Parathyroid adenoma (tissue), 2 donors: ENCODE data around the gene CMTM2.
A peak's percentile ranks its signal among the peaks of the same experiment; 100 is the strongest.

Source experiments
- H2AFZ ChIP-seq: fragments of 300-600 bp; sonication (generic); one replicate; pipeline ENCODE4 v1.7.0; 2017; ENCODE audit warnings: antibody characterized with exemption, mild to moderate bottlenecking
- H3K27ac ChIP-seq: fragments of 300-600 bp; sonication (generic); one replicate; pipeline ENCODE4 v1.7.0; 2017
- H3K27me3 ChIP-seq: fragments of 300-600 bp; sonication (generic); one replicate; pipeline ENCODE4 v1.7.0; 2017; ENCODE audit warnings: low read length; ENCODE audit not compliant: control insufficient read depth, insufficient read depth
- H3K36me3 ChIP-seq: fragments of 300-600 bp; sonication (generic); one replicate; pipeline ENCODE4 v1.7.0; 2017; ENCODE audit warnings: low read length; ENCODE audit not compliant: control insufficient read depth, insufficient read depth
- H3K4me1 ChIP-seq: fragments of 300-600 bp; sonication (generic); one replicate; pipeline ENCODE4 v1.7.0; 2017; ENCODE audit warnings: control low read depth
- H3K4me2 ChIP-seq: fragments of 300-600 bp; sonication (generic); one replicate; pipeline ENCODE4 v1.7.0; 2017; ENCODE audit warnings: low read length
- H3K4me3 ChIP-seq: fragments of 300-600 bp; sonication (generic); one replicate; pipeline ENCODE4 v1.7.0; 2017; ENCODE audit warnings: low read depth, low read length
- H3K79me2 ChIP-seq: fragments of 300-600 bp; sonication (generic); one replicate; pipeline ENCODE4 v1.7.0; 2017; ENCODE audit warnings: control low read depth
- H3K9ac ChIP-seq: fragments of 300-600 bp; sonication (generic); one replicate; pipeline ENCODE4 v1.7.0; 2017; ENCODE audit warnings: mild to moderate bottlenecking
- H3K9me3 ChIP-seq: fragments of 300-600 bp; sonication (generic); one replicate; pipeline ENCODE4 v1.7.0; 2017; ENCODE audit warnings: low read length; ENCODE audit not compliant: control insufficient read depth
- CTCF ChIP-seq: fragments of 300-600 bp; sonication (generic); IDR thresholded peaks from one replicate; pipeline ENCODE4 v1.7.0; 2017; ENCODE audit warnings: antibody characterized with exemption, mild to moderate bottlenecking
- donor health status: primary hyperparathyroidism.

The CMTM2 gene

DNA sequence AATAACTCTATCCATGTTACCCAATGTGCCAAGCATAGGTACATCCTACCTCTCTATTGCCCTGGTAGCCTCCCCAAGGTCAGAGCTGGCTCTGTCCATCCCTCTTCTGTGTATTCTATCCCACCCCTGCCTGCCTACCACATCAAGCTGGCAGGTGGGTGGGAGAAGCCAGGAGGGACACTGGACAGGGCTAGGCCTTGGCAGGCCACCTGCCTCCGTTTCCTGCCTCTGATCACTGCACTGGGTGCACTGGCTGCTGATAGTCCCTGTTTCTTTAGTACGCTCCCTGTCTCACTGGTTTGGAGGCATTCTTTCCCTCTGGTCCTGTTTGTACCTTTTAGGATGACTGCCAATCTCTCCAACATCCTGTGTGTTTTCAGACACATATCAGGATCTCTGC is 42.0 kb upstream of the CMTM2 start:
- Histone ChIP-seq H3K79me2 (no peaks in the 10 kb centered on the region), H3K27ac (no peak overlapping the region), H3K4me1 (no peaks in the 10 kb centered on the region), H3K4me3 (no peak overlapping the region), H3K4me2 (no peak overlapping the region), H3K9me3 (no peaks in the 10 kb centered on the region), H3K27me3 (no peaks in the 10 kb centered on the region), H3K9ac (no peak overlapping the region), H2AFZ (no peak overlapping the region), H3K36me3 (no peaks in the 10 kb centered on the region)
- no peak for TF ChIP-seq CTCF

GRCh38 chr16:66538910-66539309 is 40.4 kb upstream of the CMTM2 start:
- no peaks in the 10 kb centered on the region for H3K27me3 ChIP-seq
- no peak overlapping the region for H3K4me2 ChIP-seq
- no peak overlapping the region for H3K27ac ChIP-seq
- no peaks in the 10 kb centered on the region for H3K36me3 ChIP-seq
- H3K4me1 ChIP-seq: no peaks in the 10 kb centered on the region
- no peak for TF ChIP-seq CTCF
- no peak overlapping the region for H3K4me3 ChIP-seq
- H3K9me3 ChIP-seq: no peaks in the 10 kb centered on the region
- no peak overlapping the region for H2AFZ ChIP-seq
- H3K79me2 ChIP-seq: no peaks in the 10 kb centered on the region
- H3K9ac ChIP-seq: no peak overlapping the region

GRCh38 chr16:66539623-66540469 is 39.4 kb upstream of the CMTM2 start:
- Histone ChIP-seq H3K9me3 (no peaks in the 10 kb centered on the region), H3K79me2 (no peaks in the 10 kb centered on the region), H3K4me1 (no peaks in the 10 kb centered on the region), H3K36me3 (no peaks in the 10 kb centered on the region), H3K4me2 (peak overlapping the region; percentile 26), H3K27me3 (no peaks in the 10 kb centered on the region), H3K4me3 (no peak overlapping the region), H2AFZ (no peak overlapping the region), H3K27ac (no peak overlapping the region), H3K9ac (no peak overlapping the region)
- no peak for TF ChIP-seq CTCF

GRCh38 chr16:66541388-66542355 is 37.6 kb upstream of the CMTM2 start:
- no peak for TF ChIP-seq CTCF
- Histone ChIP-seq H3K27me3 (no peaks in the 10 kb centered on the region), H3K27ac (no peak overlapping the region), H3K4me2 (no peak overlapping the region), H3K4me3 (no peak overlapping the region), H3K79me2 (no peaks in the 10 kb centered on the region), H2AFZ (no peak overlapping the region), H3K36me3 (no peaks in the 10 kb centered on the region), H3K4me1 (no peaks in the 10 kb centered on the region), H3K9me3 (no peaks in the 10 kb centered on the region), H3K9ac (no peak overlapping the region)
